Measurements from ENCODE around the gene FGD2.

- TF ChIP-seq CTCF (IDR thresholded peaks at IDR 0.05): no peak
- no peak for TF ChIP-seq POLR2A (IDR thresholded peaks at IDR 0.05)
Measured at GRCh38 chr6:37019065-37019450, 13.6 kb downstream of the FGD2 start.

All from body of pancreas (tissue), 4 donors.